ENCODE data around the gene IL18. TPM values are rescaled to one million over a fixed set of nuclear protein-coding genes. Genes with fewer than 3 reads are reported as not detected.
A peak's percentile ranks its signal among the peaks of the same experiment; 100 is the strongest.
"Not testable (repeated sequence)": the region's sequence is repeated elsewhere in the genome, so short reads cannot be mapped to it uniquely, and the experiment has no call there.

The IL18 gene
- total and polyA plus RNA-seq, 12 donors: 0.72 to 49.4 (median 11.9) TPM

DNA sequence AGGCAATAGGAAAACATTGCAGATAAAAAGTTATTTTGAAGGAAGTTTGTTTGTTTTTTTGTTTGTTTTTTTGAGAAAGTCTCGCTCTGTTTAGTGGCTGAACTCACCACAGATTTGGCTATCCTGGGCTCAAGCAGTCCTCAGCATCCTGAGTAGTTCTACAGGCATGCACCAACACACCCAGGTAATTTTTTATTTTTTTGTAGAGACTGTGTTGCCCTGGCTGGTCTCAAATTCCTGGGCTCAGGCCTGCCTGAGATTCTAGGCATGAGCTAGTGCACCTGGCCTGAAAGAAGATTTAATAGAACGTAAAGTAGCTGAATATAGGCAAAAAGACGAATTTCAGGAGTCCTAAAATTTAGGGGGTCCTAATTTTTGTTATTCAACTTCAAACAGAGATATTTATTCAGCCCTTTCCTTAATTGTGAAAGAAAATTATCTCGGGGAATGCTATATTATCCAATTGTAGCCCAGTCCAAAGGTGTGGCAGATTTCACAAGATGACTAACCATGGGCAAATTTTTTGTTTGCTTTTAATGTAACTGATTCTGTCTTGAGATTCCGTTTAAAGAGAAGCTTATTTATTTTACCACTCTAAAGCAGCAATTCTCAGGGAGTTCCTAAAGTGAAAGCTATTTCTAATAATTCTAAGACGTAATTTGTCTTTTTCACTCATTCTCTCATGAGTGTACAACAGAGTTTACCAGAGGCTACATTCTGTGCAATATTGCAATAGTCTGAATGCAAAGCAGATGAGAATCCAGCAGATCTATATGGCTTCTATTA lies 940 bp downstream of the IL18 start:
- DNase-seq: no peak
- intact Hi-C loops (cut with DNase I): no loop called here
- 77 to 82% (median 80%) methylated on average over 6 of the region's 6 CpGs for WGBS, 4 donors
- Histone ChIP-seq H3K36me3 (replicated peaks in 1 of 2) (no peaks in the 10 kb centered on the region), H3K4me3 (peak overlapping the region in 1 of 4 donors; percentile 36), H3K27me3 (no peaks in the 10 kb centered on the region), H3K9me3 (replicated peaks in 1 of 3) (no peaks in the 10 kb centered on the region), H3K4me1 (replicated peaks in 1 of 2) (peaks cover 0 to 3% of the 10 kb centered on the region in 2 donors), H3K27ac (no peak overlapping the region)
- TF ChIP-seq POLR2A (IDR thresholded peaks at IDR 0.05): no peak
- TF ChIP-seq, protein P1, sequence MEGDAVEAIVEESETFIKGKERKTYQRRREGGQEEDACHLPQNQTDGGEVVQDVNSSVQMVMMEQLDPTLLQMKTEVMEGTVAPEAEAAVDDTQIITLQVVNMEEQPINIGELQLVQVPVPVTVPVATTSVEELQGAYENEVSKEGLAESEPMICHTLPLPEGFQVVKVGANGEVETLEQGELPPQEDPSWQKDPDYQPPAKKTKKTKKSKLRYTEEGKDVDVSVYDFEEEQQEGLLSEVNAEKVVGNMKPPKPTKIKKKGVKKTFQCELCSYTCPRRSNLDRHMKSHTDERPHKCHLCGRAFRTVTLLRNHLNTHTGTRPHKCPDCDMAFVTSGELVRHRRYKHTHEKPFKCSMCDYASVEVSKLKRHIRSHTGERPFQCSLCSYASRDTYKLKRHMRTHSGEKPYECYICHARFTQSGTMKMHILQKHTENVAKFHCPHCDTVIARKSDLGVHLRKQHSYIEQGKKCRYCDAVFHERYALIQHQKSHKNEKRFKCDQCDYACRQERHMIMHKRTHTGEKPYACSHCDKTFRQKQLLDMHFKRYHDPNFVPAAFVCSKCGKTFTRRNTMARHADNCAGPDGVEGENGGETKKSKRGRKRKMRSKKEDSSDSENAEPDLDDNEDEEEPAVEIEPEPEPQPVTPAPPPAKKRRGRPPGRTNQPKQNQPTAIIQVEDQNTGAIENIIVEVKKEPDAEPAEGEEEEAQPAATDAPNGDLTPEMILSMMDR (IDR thresholded peaks at IDR 0.05): no peak

DNA sequence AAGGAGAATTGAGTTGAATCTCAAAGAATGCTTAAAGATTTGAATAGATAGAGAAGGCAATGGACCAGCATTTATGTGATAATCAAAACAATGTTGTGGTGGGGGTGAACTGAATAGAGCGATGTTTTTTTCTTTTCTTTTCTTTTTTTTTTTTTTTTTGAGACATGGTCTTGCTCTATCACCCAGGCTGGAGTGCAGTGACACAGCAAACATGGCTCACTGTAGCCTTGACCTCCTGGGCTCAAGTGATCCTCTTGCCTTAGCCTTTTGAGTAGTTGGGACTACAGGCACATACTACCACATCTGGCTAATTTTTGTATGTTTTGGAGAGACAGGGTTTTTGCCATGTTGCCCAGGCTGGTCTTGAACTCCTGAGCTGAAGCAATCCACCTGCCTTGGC lies 1.7 kb downstream of the IL18 start:
- H3K27me3 ChIP-seq; DNase-seq; H3K9me3 ChIP-seq (replicated peaks in 1 of 3); H3K27ac ChIP-seq; H3K4me3 ChIP-seq; H3K36me3 ChIP-seq (replicated peaks in 1 of 2); H3K4me1 ChIP-seq (replicated peaks in 1 of 2); intact Hi-C loops (cut with DNase I): not testable (repeated sequence)
- 87 to 100% (median 92%) methylated on average over 1 of the region's 1 CpG for WGBS, 4 donors

DNA sequence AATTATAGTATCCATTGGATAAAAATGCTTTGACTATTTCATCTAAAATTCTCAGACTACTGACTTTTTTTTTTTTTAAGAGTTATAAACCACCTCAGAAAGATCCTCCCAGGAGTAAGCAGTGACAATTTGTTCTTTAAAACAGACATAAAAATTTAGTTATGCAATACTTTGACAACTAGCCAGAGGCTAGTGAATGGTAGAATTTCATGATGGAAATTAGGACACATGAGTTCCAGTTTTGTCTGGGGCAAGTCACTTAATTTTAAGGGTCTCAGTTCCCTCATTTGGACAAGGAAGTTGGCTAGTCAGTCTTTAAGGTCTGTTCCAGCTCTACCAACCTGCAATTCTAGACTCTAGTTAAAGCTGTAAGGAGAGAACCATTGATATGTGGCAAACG lies 2.9 kb downstream of the IL18 start:
- Histone ChIP-seq H3K4me1 (replicated peaks in 1 of 2) (peaks cover 0 to 3% of the 10 kb centered on the region in 2 donors), H3K27ac (peak overlapping the region in 3 of 5 donors; percentile 15 to 45 (median 21)), H3K9me3 (replicated peaks in 1 of 3) (no peaks in the 10 kb centered on the region), H3K27me3 (no peaks in the 10 kb centered on the region), H3K4me3 (no peak overlapping the region), H3K36me3 (replicated peaks in 1 of 2) (no peaks in the 10 kb centered on the region)
- intact Hi-C loops (cut with DNase I): no loop called here
- no peak for DNase-seq
- TF ChIP-seq, protein P1 (IDR thresholded peaks at IDR 0.05): no peak
- no peak for TF ChIP-seq POLR2A (IDR thresholded peaks at IDR 0.05)
- WGBS, 4 donors: 38 to 61% (median 45%) methylated on average over 1 of the region's 1 CpG

DNA sequence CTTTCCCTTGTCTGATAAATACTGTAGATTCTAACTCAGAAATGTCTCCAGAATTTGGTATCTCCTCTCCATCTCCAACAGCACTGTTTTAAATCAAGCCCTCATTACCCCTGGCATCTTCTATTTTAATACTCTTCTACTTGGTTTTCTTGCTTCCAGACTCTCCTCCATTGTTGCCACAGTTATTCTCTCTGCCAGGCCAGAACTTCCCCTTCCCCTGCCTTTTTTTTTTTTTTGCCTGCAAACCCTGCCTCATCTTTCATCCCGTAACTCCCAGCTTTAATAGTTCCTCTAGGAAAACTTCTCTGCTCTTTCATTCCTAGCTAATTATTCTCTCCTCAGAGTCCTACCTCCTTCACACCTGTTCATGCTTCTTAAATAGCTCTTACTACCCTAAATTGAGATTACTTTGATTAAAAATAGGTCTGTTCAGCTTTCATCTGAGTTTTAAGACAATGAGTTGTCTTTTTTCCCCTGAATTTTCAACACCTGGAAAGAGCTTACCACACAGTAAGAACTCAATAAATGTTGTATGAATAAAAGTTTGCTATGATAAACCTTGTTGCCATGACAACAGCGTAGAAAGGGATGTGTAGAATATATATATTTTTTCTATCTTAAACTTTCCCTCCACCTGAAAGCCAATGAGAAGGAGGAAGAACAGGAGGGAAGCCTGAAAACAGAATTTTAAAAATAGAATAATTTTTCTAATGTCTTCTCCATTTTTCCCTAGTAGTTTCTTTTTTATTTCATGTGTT lies 3.6 kb downstream of the IL18 start:
- WGBS, 4 donors: 41 to 84% (median 65%) methylated on average over 2 of the region's 2 CpGs
- peaks cover 0 to 3% of the 10 kb centered on the region in 2 donors for H3K4me1 ChIP-seq (replicated peaks in 1 of 2)
- intact Hi-C loops (cut with DNase I): no loop called here
- no peak overlapping the region for H3K4me3 ChIP-seq
- DNase-seq: no peak
- H3K27ac ChIP-seq: peak overlapping the region in 2 of 5 donors; percentile 37 to 73
- no peaks in the 10 kb centered on the region for H3K36me3 ChIP-seq (replicated peaks in 1 of 2)
- H3K27me3 ChIP-seq: no peaks in the 10 kb centered on the region
- H3K9me3 ChIP-seq (replicated peaks in 1 of 3): no peaks in the 10 kb centered on the region
- no peak for TF ChIP-seq POLR2A (IDR thresholded peaks at IDR 0.05)
- TF ChIP-seq, protein P1 (IDR thresholded peaks at IDR 0.05): no peak
